Right atrium auricular region (tissue), 2 donors: ENCODE data around the gene RERE. TPM values are rescaled to one million over a fixed set of nuclear protein-coding genes. Genes with fewer than 3 reads are reported as not detected.
"Not testable (repeated sequence)": the region's sequence is repeated elsewhere in the genome, so short reads cannot be mapped to it uniquely, and the experiment has no call there.

Source experiments
- DNase-seq: peaks from one replicate; pipeline ENCODE4 v3.0.0-alpha.2; 2019; ENCODE audit warnings: low spot score
- H3K27ac ChIP-seq, 2 donors: fragments of 200-600 bp; sonication (generic); 1 replicate in 1 of 2; 2 replicates in 1 of 2; pipeline ENCODE4 v1.5.1; 2016 to 2019
- H3K27me3 ChIP-seq, 2 donors: fragments of 200-600 bp; sonication (generic); one replicate each; pipeline versions ENCODE4 v1.5.1 to v1.6.0; 2017 to 2019
- H3K36me3 ChIP-seq: fragments of 200-600 bp; sonication (generic); one replicate; pipeline ENCODE4 v1.5.1; 2016
- H3K4me1 ChIP-seq, 2 donors: fragments of 200-600 bp; sonication (generic); one replicate each; pipeline versions ENCODE4 v1.5.1 to v1.6.0; 2017 to 2019
- H3K4me3 ChIP-seq, 2 donors: fragments of 200-600 bp; sonication (generic); 1 replicate in 1 of 2; 2 replicates in 1 of 2; pipeline ENCODE4 v1.5.1; 2017 to 2019; ENCODE audit warnings: mild to moderate bottlenecking in 1 of 2, moderate library complexity in 1 of 2
- H3K9me3 ChIP-seq, 2 donors: fragments of 200-600 bp; sonication (generic); one replicate each; pipeline ENCODE4 v1.5.1; 2019
- CTCF ChIP-seq, 2 donors: fragments of 200-600 bp; sonication (generic); IDR thresholded peaks; one replicate each; pipeline ENCODE4 v1.5.1; 2019; ENCODE audit warnings: antibody characterized with exemption in 2 of 2
- total RNA-seq, 2 donors: library from RNA; depleted of rRNA; stranded (reverse); fragments of >200 nt; gene quantifications; one replicate each; pipeline ENCODE4 v1.1.0, GENCODE V29; 2016

RERE gene
- total RNA-seq, 2 donors from 2014 or later: 99.8 to 125 TPM

GRCh38 chr1:8450312-8450711, 367.1 kb downstream of the RERE start:
- DNase-seq: no peak
- H3K4me3 ChIP-seq: no peak overlapping the region
- no peak for TF ChIP-seq CTCF (IDR thresholded peaks at IDR 0.05)
- no peaks in the 10 kb centered on the region for H3K27me3 ChIP-seq
- H3K36me3 ChIP-seq: no peaks in the 10 kb centered on the region
- no peak overlapping the region for H3K27ac ChIP-seq
- no peaks in the 10 kb centered on the region for H3K9me3 ChIP-seq
- peaks cover 0 to 32% of the 10 kb centered on the region in 2 donors for H3K4me1 ChIP-seq

GRCh38 chr1:8448911-8449661, 368.4 kb downstream of the RERE start:
- no peaks in the 10 kb centered on the region for H3K9me3 ChIP-seq
- no peaks in the 10 kb centered on the region for H3K36me3 ChIP-seq
- TF ChIP-seq CTCF (IDR thresholded peaks at IDR 0.05): no peak
- no peak for DNase-seq
- H3K4me3 ChIP-seq: peak overlapping the region in 1 of 2 donors; percentile 27
- H3K27ac ChIP-seq: peak overlapping the region; percentile 53 to 65
- H3K4me1 ChIP-seq: peaks cover 0 to 25% of the 10 kb centered on the region in 2 donors
- no peaks in the 10 kb centered on the region for H3K27me3 ChIP-seq

DNA sequence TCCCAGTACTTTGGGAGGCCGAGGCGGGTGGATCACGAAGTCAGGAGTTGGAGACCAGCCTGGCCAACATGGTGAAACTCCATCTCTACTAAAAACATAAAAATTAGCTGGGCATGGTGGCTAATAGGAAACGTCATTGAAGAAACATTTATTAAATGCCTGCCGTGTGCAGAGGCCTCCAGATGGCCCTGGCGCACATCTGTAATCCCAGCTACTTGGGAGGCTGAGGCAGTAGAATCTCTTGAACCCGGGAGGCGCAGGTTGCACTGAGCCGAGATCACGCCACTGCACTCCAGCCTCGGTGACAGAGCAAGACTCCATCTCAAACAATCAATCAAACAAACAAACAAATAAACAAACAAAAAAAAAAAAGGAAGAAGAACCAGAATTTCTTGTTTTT, 368.9 kb downstream of the RERE start:
- H3K27me3 ChIP-seq, H3K36me3 ChIP-seq, H3K9me3 ChIP-seq, H3K4me3 ChIP-seq, DNase-seq: not testable (repeated sequence)
- peak overlapping the region; percentile 53 to 65 for H3K27ac ChIP-seq
- H3K4me1 ChIP-seq: peaks cover 0 to 25% of the 10 kb centered on the region in 2 donors

DNA sequence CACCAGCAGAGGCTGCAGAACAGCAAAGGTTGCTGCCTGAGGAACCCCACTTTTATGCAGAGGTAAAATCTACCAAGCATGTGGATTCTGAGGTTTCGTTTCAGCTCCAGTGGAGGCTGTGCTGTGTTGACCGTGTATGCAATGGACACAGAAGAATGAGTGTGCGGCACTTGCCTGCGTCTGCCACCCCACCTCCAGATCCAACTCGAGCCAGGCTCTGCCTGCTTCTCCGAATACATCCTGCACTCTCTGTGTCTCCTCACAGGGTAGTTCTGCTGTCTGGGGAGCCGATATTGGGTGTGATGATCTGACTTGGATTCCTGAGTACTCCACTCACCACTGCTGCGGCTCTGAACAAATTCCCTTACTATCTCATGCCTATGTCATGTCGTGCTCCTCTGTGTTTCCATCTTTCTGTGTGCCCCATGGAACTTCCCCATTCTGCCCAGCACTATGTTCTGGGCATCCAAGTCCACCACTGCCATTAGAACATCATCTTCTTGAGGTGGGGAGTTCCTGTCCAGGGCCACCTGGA, 369.8 kb downstream of the RERE start:
- Histone ChIP-seq H3K27ac (no peak overlapping the region), H3K4me1 (peaks cover 0 to 25% of the 10 kb centered on the region in 2 donors), H3K36me3 (no peaks in the 10 kb centered on the region), H3K9me3 (no peaks in the 10 kb centered on the region), H3K27me3 (no peaks in the 10 kb centered on the region), H3K4me3 (no peak overlapping the region)
- TF ChIP-seq CTCF (IDR thresholded peaks at IDR 0.05): no peak
- no peak for DNase-seq

DNA sequence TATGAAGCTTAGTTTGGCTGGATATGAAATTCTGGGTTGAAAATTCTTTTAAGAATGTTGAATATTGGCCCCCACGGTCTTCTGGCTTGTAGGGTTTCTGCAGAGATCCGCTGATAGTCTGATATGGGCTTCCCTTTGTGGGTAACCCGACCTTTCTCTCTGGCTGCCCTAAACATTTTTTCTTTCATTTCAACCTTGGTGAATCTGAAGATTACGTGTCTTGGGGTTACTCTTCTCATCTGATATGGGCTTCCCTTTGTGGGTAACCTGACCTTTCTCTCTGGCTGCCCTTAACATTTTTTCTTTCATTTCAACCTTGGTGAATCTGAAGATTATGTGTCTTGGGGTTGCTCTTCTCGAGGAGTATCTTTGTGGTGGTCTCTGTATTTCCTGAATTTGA, 371.3 kb downstream of the RERE start:
- H3K9me3 ChIP-seq, DNase-seq, H3K27ac ChIP-seq, H3K36me3 ChIP-seq, H3K4me3 ChIP-seq, H3K27me3 ChIP-seq: not testable (repeated sequence)
- H3K4me1 ChIP-seq: peaks cover 0 to 25% of the 10 kb centered on the region in 2 donors

DNA sequence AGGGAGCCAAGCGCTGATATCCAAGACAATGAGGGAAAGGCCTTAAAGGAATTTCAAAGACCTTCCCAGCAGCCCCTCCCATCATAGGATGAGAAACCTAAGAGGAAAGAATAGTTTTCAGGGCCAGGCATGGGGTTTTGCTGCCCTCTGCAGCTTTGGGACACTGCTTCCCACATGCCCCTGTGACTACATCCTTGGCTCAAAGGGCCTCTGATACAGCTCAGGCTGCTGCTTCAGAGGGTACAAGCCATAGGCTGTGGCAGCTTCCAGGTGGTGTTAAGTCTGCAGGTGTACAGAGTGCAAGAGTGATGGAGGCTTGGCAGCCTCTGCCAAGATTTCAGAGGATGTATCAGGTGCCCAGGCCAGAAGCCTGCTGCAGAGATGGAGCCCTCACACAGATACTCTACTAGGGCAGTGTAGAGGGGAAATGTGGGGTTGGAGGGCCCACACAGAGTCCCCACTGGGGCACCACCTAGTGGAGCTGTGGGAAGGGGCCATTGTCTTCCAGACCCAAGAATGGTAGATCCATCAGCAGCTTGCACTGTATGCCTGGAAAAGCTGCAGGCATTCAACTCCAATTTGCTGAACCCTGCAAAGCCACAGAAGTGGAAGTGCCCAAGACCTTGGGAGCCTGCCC, 373.8 kb downstream of the RERE start:
- Histone ChIP-seq H3K9me3 (no peaks in the 10 kb centered on the region), H3K27ac (no peak overlapping the region), H3K4me1 (peaks cover 0 to 20% of the 10 kb centered on the region in 2 donors), H3K4me3 (no peak overlapping the region), H3K36me3 (no peaks in the 10 kb centered on the region), H3K27me3 (no peaks in the 10 kb centered on the region)
- TF ChIP-seq CTCF (IDR thresholded peaks at IDR 0.05): peak in 1 of 2 donors; percentile 32
- no peak for DNase-seq
